GM18519 (cell line): ENCODE measurements around the gene FANCL.
"Not testable (repeated sequence)": the region's sequence is repeated elsewhere in the genome, so short reads cannot be mapped to it uniquely, and the experiment has no call there.

Source experiments
- ATAC-seq: cut with Tn5 transposase; IDR thresholded peaks from one replicate; pipeline ENCODE4 v1.9.1; 2021; ENCODE audit warnings: mild to moderate bottlenecking, moderate library complexity; ENCODE audit not compliant: unreplicated experiment, low FRiP score

FANCL gene

DNA sequence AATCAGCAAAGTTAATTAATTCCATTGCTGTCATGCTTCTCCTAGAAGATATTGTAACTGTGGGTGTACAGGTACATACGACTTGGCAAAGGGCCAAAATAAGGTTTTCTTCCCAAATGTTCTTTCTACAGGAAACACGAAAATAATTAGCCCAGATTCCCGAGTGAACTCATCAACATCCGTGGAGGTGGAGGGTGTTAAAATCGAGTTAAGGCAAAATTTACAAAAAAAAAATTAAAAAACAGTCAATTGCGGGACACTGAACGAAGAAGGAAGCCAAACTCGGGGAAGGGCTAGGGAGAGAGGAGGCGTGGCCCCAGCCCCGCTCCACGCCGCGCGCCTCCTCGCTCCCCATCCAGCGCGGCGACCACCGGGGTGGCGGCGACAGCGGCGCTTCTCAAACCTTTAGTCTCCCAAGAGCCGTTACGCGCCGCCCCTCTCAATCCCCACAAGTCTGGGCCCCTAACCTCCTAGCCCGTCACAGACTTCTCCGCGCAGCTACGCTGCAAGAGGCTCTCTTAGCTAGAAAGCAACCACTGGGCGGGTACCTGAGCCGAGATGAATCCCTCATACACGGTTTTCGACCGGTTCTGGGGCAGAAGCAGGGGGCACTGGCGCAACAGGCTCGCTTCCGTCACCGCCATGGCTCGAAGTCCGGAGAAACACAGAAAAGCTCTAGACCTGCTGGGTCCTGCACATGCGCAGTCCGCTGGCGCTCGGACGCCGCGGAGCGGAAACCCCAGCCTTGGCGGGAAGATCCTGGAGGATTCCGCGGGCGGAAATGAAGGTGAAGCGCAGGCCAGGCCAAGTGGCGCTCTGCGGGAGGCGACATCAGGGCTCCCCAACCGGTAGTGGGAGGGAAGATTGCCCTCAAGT lies at the start of gene FANCL:
FANCL (minus strand) TSS at position 656 of the 876 bp plus-strand sequence; CDS start at position 644, 12 bp downstream.
- ATAC-seq = peak; percentile 59

DNA sequence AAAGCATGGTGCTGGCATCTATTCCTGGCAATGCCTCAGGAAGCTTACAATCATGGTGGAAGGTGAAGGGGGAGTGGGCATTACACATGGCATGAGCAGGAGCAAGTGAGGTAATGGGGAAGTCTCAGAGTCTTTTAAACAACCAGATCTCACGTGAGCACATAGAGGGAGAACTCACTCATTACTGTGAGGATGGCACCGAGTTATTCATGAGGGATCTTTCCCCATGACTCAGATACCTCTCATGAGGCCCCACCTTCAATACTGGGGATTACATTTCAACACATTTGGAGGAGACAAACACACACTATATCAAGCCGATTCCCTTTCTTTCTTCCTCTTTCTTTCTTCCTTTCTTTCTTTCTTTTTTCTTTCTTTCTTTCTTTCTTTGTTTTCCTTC lies 47.9 kb upstream of the FANCL start:
- ATAC-seq = no peak

DNA sequence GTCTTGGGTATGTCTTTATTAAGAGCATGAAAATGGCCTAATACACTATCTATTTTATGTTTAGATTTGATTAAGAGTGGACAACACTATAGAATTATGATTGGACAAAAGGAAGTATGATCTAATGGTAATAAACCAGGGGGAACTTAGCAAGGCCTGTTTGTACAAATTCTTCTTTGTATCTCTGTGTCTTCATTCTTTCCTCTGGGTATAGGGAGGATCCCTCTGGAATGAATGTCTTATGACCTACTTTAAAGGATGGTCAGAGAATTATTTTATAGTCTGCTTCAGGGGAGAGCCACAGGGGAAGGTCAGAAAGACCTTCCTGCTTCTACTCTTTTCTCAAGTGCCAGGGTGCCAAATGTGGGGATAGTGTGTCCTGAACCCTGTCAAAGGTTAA lies 42.8 kb upstream of the FANCL start:
- no peak for ATAC-seq

- not testable (repeated sequence) for ATAC-seq
Measured at GRCh38 chr2:58275144-58275543, 34.0 kb upstream of the FANCL start.

DNA sequence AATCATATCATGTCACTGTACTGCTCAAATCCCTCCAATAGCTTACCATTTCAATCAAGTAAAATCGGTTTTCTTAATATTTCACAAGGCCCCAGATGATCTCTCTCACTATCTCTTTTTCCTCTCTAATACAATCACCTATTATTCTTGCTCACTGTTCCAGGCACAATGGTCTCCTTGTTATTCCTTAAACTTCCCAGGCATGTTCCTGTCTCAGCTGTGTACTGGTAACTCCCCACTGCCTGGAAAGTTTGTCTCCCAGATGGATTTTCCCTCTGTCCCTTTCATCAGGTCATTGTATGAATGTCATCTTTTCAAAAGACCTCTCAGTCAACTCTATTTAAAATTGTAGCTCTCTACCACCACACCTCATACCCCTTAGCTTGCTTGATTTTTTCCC lies 30.7 kb upstream of the FANCL start:
- ATAC-seq = no peak

GRCh38 chr2:58268685-58269084 lies 27.6 kb upstream of the FANCL start:
- no peak for ATAC-seq

- ATAC-seq = no peak
Measured at GRCh38 chr2:58266211-58266610, 25.1 kb upstream of the FANCL start.

DNA sequence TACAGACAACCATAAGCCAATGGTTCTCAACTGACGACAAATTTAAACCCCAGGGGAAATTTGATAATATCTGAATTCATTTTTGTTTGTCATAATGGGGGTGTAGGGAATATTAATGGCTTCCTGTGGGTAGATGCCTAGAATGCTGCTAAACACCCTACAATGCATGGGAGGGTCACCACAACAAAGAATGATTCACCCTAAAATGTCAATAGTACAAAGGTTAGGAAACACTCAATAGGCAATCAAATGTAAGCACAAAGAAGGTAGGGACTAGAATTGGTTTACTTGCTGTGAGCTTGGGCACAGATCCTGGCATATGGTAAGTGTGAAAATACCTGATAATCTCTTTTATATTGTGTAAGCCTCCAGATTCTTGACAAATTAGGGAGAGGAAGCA lies 20.1 kb upstream of the FANCL start:
- ATAC-seq = no peak

GRCh38 chr2:58258456-58258855 lies 17.3 kb upstream of the FANCL start:
- ATAC-seq = peak; percentile 59

DNA sequence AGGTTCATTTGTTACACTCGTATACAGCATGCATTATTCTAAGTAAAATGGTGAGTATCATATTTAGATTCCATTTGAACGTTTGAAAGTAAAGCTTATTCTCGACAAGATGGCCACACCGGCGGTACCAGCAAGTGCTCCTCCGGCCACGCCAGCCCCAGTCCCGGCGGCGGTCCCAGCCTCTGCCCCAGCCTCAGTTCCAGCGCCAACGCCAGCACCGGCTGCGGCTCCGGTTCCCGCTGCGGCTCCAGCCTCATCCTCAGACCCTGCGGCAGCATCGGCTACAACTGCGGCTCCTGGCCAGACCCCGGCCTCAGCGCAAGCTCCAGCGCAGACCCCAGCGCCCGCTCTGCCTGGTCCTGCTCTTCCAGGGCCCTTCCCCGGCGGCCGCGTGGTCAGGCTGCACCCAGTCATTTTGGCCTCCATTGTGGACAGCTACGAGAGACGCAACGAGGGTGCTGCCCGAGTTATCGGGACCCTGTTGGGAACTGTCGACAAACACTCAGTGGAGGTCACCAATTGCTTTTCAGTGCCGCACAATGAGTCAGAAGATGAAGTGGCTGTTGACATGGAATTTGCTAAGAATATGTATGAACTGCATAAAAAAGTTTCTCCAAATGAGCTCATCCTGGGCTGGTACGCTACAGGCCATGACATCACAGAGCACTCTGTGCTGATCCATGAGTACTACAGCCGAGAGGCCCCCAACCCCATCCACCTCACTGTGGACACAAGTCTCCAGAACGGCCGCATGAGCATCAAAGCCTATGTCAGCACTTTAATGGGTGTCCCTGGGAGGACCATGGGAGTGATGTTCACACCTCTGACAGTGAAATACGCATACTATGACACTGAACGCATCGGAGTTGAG lies 10.4 kb upstream of the FANCL start:
- ATAC-seq = not testable (repeated sequence)

DNA sequence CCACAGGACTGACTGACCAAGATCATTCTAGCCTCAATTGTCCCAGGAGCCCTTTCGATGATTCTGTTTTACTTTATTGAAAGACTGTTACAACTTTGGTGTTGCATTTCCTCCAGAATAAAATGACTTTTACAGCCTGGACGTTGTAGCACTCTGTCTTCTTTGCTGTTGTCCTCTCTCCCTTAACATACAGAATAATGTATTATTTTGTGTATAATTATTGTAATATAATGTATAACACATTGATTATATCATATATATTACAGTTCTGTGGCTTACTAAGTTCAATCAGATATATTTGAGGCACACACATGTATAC lies 380 bp upstream of the FANCL start:
- no peak for ATAC-seq

GRCh38 chr2:58239243-58239925 lies 1.7 kb downstream of the FANCL start:
- ATAC-seq = no peak

GRCh38 chr2:58237741-58238140 lies 3.4 kb downstream of the FANCL start:
- ATAC-seq = no peak

GRCh38 chr2:58235984-58236383 lies 5.1 kb downstream of the FANCL start:
- no peak for ATAC-seq

DNA sequence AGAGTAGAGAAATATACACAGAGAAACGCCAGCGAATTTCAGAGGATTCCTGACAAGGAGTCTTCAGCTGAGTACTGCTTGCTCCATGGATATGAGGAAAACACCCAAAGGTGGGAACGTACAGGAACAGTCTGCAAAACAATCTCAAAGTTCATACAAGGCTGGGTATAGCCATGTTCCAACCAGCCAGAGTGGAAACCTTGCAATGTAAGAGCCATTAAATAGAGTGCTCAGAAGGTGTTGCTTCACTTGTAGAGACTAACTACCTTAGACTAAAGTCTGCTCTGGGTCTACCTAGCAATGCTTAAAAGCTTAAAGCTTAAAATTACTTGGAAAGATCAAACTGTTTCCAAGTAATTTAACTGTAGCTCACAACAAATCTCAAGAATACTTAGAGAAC lies 6.0 kb downstream of the FANCL start:
- ATAC-seq = no peak

DNA sequence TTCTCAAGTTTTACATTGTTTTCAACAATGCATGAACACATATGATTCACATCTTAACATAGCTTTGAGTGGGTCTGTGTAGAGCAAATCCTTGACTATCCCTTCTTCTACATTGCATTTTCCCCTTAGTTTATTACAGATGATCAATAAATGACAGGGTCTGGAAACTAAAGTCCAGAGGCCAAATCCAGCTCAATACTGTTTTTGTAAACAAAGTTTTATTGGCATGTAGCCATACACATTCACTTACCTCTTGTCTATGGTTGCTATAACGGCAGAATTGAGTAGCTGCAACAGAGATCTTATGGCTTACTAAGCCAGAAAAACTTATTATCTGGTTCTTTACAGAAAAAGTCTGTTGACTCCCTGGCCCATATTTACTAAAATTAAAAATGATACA lies 12.8 kb downstream of the FANCL start:
- ATAC-seq = no peak

DNA sequence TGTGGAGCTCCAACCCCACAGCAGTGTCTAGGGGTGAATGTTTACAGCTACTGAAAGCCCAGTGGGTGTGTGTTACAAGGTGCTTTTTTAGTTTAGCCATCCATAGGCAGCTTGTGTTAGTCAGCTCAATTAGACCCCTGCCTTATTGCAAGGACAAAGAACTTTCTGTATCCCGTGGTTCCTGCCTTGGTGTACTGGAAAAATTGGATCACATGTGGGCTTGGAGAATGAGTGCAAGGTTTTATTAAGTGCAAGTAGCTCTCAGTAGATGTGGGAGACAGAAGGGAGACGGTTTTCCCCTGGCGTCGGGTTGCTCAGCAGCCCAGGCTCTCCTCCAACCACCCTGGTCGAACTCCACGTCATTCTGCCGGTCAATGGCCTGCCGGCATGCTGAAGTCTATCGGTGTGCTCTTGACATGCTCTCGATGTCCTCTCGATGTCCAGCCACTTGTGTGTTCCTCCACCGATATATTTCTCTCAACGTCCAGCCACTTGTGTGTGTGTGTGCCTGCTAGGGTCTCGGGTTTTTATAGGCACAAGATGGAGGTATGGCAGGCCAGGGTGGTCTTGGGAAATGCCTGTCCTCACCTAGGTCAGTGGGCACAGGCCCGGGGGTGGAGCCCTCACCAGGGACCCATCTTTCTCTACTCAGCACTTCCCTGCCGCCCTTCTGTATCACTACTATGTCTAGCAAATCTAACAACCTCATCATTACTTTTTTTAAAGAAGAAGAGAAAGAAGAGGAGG lies 13.8 kb downstream of the FANCL start:
- ATAC-seq = no peak

- ATAC-seq = no peak
Measured at GRCh38 chr2:58221909-58222308, 19.2 kb downstream of the FANCL start.

DNA sequence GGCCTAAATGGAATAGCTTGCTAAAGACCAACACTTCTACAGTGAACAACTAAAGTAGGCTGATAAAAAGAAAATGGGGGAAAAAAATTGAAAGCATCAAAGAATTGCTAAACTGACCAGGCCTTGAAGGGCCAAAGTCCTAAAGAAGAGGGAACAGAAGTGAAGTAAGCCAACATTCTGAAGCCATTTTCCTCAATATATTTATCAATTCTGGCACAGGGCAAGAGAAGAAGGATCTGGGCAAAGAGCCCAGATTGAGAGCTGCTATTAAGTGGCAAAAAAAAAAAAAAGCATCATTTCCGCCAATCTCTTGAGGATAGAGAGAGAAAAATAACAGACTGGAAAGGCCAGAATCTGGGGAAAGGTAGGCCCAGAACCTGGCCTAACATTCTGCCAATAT lies 25.7 kb downstream of the FANCL start:
- no peak for ATAC-seq

GRCh38 chr2:58210951-58211568 lies 30.1 kb downstream of the FANCL start:
- not testable (repeated sequence) for ATAC-seq
